GM12878 (cell line): ENCODE data around the gene NCKAP5. TPM values are rescaled to one million over a fixed set of nuclear protein-coding genes. Genes with fewer than 3 reads are reported as not detected.

Experiments
- ATAC-seq: fragments of 200-7000 bp; cut with Tn5 transposase; 3 replicates; pipeline ENCODE4 v1.9.1; 2020; ENCODE audit warnings: mild to moderate bottlenecking, moderate library complexity
- BruUV-seq: library from RNA; stranded (reverse); fragments of 400-500 nt; replicated peaks from 2 replicates; lab custom pipeline; 2021; lab: Mats Ljungman, UMichigan
- CTCF ChIA-PET: fragments of 300-600 bp; sonication (Branson Sonifier 250); formaldehyde crosslinking; extraction: SDS; loops from one replicate; lab custom pipeline; 2021; ENCODE audit warnings: inconsistent platforms; lab: Yijun Ruan, JAX
- POLR2A ChIA-PET: fragments of 350-600 bp; formaldehyde crosslinking; extraction: SDS; loops from one replicate; lab custom pipeline; 2021; ENCODE audit warnings: inconsistent platforms; lab: Charles Lee
- RAD21 ChIA-PET: fragments of 300-600 bp; sonication (Branson Sonifier 250); formaldehyde crosslinking; loops from one replicate; lab custom pipeline; 2023; ENCODE audit warnings: antibody characterized with exemption; ENCODE audit not compliant: unreplicated experiment; lab: Charles Lee
- SMC1A ChIA-PET: fragments of 300-600 bp; sonication (Branson Sonifier 250); formaldehyde crosslinking; loops from one replicate; lab custom pipeline; 2023; ENCODE audit not compliant: unreplicated experiment, uncharacterized antibody; lab: Charles Lee
- DNase-seq: peaks from one replicate; pipeline ENCODE4 v3.0.0-alpha.2; 2011; ENCODE audit warnings: low read depth, low spot score
- FAIRE-seq: peaks from 3 replicates; lab custom pipeline; 2011; peaks lifted over from hg19 to GRCh38; lab: Jason Lieb, UNC
- H2AFZ ChIP-seq: 2 replicates; pipeline ENCODE4 v1.6.0; 2011; ENCODE audit warnings: low read depth, low read length, control low read depth; ENCODE audit not compliant: control insufficient read depth
- H3K27ac ChIP-seq: 2 replicates; pipeline ENCODE4 v1.5.1; 2011; ENCODE audit warnings: control low read depth; ENCODE audit not compliant: control insufficient read depth, insufficient read depth
- H3K27me3 ChIP-seq, 2 experiments: replicated peaks in 1 of 2; 2 replicates each; pipeline versions ENCODE4 v1.6.0 to v1.6.1; 2011; ENCODE audit warnings: low read length in 1 of 2; ENCODE audit not compliant: control insufficient read depth in 2 of 2, insufficient read depth in 2 of 2
- H3K36me3 ChIP-seq, 2 experiments: 2 replicates each; pipeline ENCODE4 v1.5.1; 2011; ENCODE audit warnings: low read length in 1 of 2; ENCODE audit not compliant: control insufficient read depth in 2 of 2, insufficient read depth in 2 of 2
- H3K4me1 ChIP-seq: 2 replicates; pipeline ENCODE4 v1.6.1; 2011; ENCODE audit warnings: mild to moderate bottlenecking, low read length, moderate library complexity, mixed read lengths; ENCODE audit not compliant: control insufficient read depth, insufficient read depth
- H3K4me2 ChIP-seq: 2 replicates; pipeline ENCODE4 v1.6.0; 2011; ENCODE audit warnings: control low read depth; ENCODE audit not compliant: control insufficient read depth, insufficient read depth
- H3K4me3 ChIP-seq: fragments of 200-600 bp; sonication (generic); 2 replicates; pipeline ENCODE4 v1.5.1; 2016
- H3K79me2 ChIP-seq: 2 replicates; pipeline ENCODE4 v1.6.0; 2011; ENCODE audit warnings: low read length; ENCODE audit not compliant: control insufficient read depth, insufficient read depth
- H3K9ac ChIP-seq: 2 replicates; pipeline ENCODE4 v1.8.0; 2011; ENCODE audit warnings: low read length, control low read depth, mixed read lengths; ENCODE audit not compliant: control insufficient read depth, insufficient read depth
- H3K9me3 ChIP-seq: replicated peaks from 3 replicates; pipeline ENCODE4 v1.5.1; 2011; ENCODE audit warnings: mild to moderate bottlenecking, low read length; ENCODE audit not compliant: control insufficient read depth, insufficient read depth
- H4K20me1 ChIP-seq: 2 replicates; pipeline ENCODE4 v1.6.0; 2011; ENCODE audit not compliant: control insufficient read depth, insufficient read depth
- BACH1 ChIP-seq: fragments of 450-650 bp; IDR thresholded peaks from 2 replicates; pipeline ENCODE4 v1.6.1; 2017; ENCODE audit warnings: mild to moderate bottlenecking, borderline replicate concordance
- CHD2 ChIP-seq: IDR thresholded peaks from 2 replicates; pipeline ENCODE4 v1.6.1; 2011; ENCODE audit warnings: low read depth, low read length, improper control_type of control experiment, borderline replicate concordance
- CTCF ChIP-seq, 3 experiments: IDR thresholded peaks in 2 of 3; conservative IDR thresholded peaks in 1 of 3; 2 replicates each; pipeline ENCODE4 v1.5.1; 2011; ENCODE audit warnings: low read depth in 3 of 3, low read length in 3 of 3, mild to moderate bottlenecking in 3 of 3, control low read depth in 2 of 3, moderate library complexity in 2 of 3, inconsistent platforms in 1 of 3, mixed read lengths in 1 of 3; ENCODE audit not compliant: control insufficient read depth in 2 of 3, insufficient read depth in 1 of 3; ENCODE audit errors: extremely low read depth in 1 of 3
- ETV6 ChIP-seq, 2 experiments: fragments of 450-650 bp in 1 of 2; IDR thresholded peaks in 1 of 2; conservative IDR thresholded peaks in 1 of 2; 2 replicates each; pipeline ENCODE4 v1.6.1; 2014; ENCODE audit warnings: antibody characterized with exemption in 1 of 2, borderline replicate concordance in 1 of 2, low read depth in 1 of 2, mild to moderate bottlenecking in 1 of 2, moderate library complexity in 1 of 2
- PAX8 ChIP-seq: fragments of 450-650 bp; IDR thresholded peaks from 2 replicates; pipeline ENCODE4 v1.6.1; 2017; ENCODE audit warnings: mild to moderate bottlenecking, moderate library complexity
- PKNOX1 ChIP-seq: fragments of 450-650 bp; IDR thresholded peaks from 2 replicates; pipeline ENCODE4 v1.6.1; 2016; ENCODE audit warnings: mild to moderate bottlenecking
- RAD51 ChIP-seq: fragments of 450-650 bp; IDR thresholded peaks from 2 replicates; pipeline ENCODE4 v1.6.1; 2016; ENCODE audit warnings: moderate library complexity, mild to moderate bottlenecking, inconsistent platforms
- SPI1 ChIP-seq: IDR thresholded peaks from 2 replicates; pipeline ENCODE4 v1.6.1; 2011; ENCODE audit warnings: low read depth, mild to moderate bottlenecking, low read length, moderate library complexity, borderline replicate concordance; ENCODE audit not compliant: insufficient read depth
- SUZ12 ChIP-seq: fragments of 200-600 bp; sonication (generic); IDR thresholded peaks from one replicate; pipeline ENCODE4 v1.6.1; 2018; ENCODE audit warnings: antibody characterized with exemption, mild to moderate bottlenecking; ENCODE audit not compliant: unreplicated experiment
- TCF3 ChIP-seq: IDR thresholded peaks from 2 replicates; pipeline ENCODE4 v1.6.1; 2012; ENCODE audit warnings: low read depth, mild to moderate bottlenecking, low read length, borderline replicate concordance; ENCODE audit not compliant: insufficient read depth
- WRNIP1 ChIP-seq: IDR thresholded peaks from 2 replicates; pipeline ENCODE4 v1.6.1; 2011; ENCODE audit warnings: low read depth, low read length, improper control_type of control experiment, borderline replicate concordance
- ZBTB40 ChIP-seq: fragments of 450-650 bp; IDR thresholded peaks from 2 replicates; pipeline ENCODE4 v1.6.1; 2016; ENCODE audit warnings: mild to moderate bottlenecking, moderate library complexity, borderline replicate concordance
- ZNF217 ChIP-seq: fragments of 450-650 bp; IDR thresholded peaks from 2 replicates; pipeline ENCODE4 v1.6.1; 2017; ENCODE audit warnings: antibody characterized with exemption, mild to moderate bottlenecking
- WGBS: methylation state at CpG from one replicate; pipeline ENCODE4 v1.1.6; 2016; ENCODE audit warnings: low lambda C conversion rate; ENCODE audit not compliant: insufficient replicate concordance, insufficient coverage; ENCODE audit errors: missing lambda C conversion rate; 5-methylcytosine and 5-hydroxymethylcytosine counted together
- in situ Hi-C: fragments of 300-500 bp; cut with MboI; formaldehyde crosslinking; loops from 9 replicates; pipeline ENCODE4 v1.14.3; 2018; ENCODE audit warnings: mixed read lengths
- intact Hi-C: fragments of 100-400 bp; cut with micrococcal nuclease; formaldehyde crosslinking; loops from one replicate; pipeline ENCODE4 v1.14.2; 2022; ENCODE audit not compliant: unreplicated experiment
- polyA plus RNA-seq, 11 experiments: library from polyadenylated mRNA; depleted of rRNA in 4 of 11; unstranded in 6 of 11; stranded (reverse) in 5 of 11; fragments of >200 nt; fragmentation: Nextera tagmentation in 4 of 11; fragmentation: Illumina TruSeq in 1 of 11; extraction: Ambion mirVana in 4 of 11; extraction: Trizol in 1 of 11; gene quantifications; 1 replicate in 1 of 11; 2 replicates in 10 of 11; pipeline versions ENCODE4 v1.2.1 to v1.2.3, GENCODE V29; 2011 to 2016; ENCODE audit warnings: inconsistent platforms in 2 of 11, missing spikeins in 2 of 11, low read depth in 1 of 11
- total RNA-seq, 4 experiments: library from RNA; depleted of rRNA in 3 of 4; stranded (reverse); fragments of >200 nt in 3 of 4; fragmentation: Illumina TruSeq in 1 of 4; extraction: Trizol in 1 of 4; gene quantifications; 2 replicates each; pipeline versions ENCODE4 v1.2.1 to v1.2.3, GENCODE V29; 2013 to 2021

The NCKAP5 gene
- total and polyA plus RNA-seq, 10 of the 15 experiments (the other 5 are each of a cell fraction or from before 2014, with no cell fraction given) = 0.06 to 0.44 (median 0.16) TPM

GRCh38 chr2:132793532-132793931 is 774.7 kb downstream of the NCKAP5 start:
- ChIA-PET RAD21 (no interaction called here), SMC1A (interaction anchor here (1.1 kb wide), 1 partner anchor 10 kb away, joined by 4 read pairs; no protein-coding TSS in a partner anchor), POLR2A (no interaction called here), CTCF (no interaction called here)
- Histone ChIP-seq H3K27me3 (no peaks in the 10 kb centered on the region), H4K20me1 (no peaks in the 10 kb centered on the region), H3K9me3 (no peaks in the 10 kb centered on the region), H3K9ac (no peak overlapping the region), H3K36me3 (no peaks in the 10 kb centered on the region), H3K27ac (no peak overlapping the region), H2AFZ (no peak overlapping the region), H3K4me1 (no peaks in the 10 kb centered on the region), H3K79me2 (no peaks in the 10 kb centered on the region), H3K4me3 (no peak overlapping the region), H3K4me2 (no peak overlapping the region)
- 44% methylated on average over 8 of the region's 8 CpGs for WGBS
- BruUV-seq = no TSS peak
- in situ Hi-C loops = no loop called here
- intact Hi-C loops = no loop called here
- FAIRE-seq = no peak
- DNase-seq = no peak
- no peak for ATAC-seq
- TF ChIP-seq BACH1 = no peak
- no peak for TF ChIP-seq SPI1
- TF ChIP-seq RAD51 = no peak
- TF ChIP-seq CTCF (IDR thresholded peaks at IDR 0.05 in 2 of 3, conservative IDR thresholded peaks at IDR 0.05 in 1 of 3; ENCODE audit: control insufficient read depth in 2 of 3, extremely low read depth in 1 of 3, insufficient read depth in 1 of 3, low read depth in 3 of 3, low read length in 3 of 3) = no peak
- no peak for TF ChIP-seq ZNF217
- no peak for TF ChIP-seq PKNOX1
- no peak for TF ChIP-seq CHD2
- no peak for TF ChIP-seq TCF3
- TF ChIP-seq PAX8 = no peak
- no peak for TF ChIP-seq ZBTB40
- TF ChIP-seq SUZ12 = no peak
- no peak for TF ChIP-seq WRNIP1
- TF ChIP-seq ETV6 (conservative IDR thresholded peaks at IDR 0.05 in 1 of 2, IDR thresholded peaks at IDR 0.05 in 1 of 2; ENCODE audit: borderline replicate concordance in 1 of 2, low read depth in 1 of 2) = no peak
